Measurements from ENCODE around the gene RPGR. TPM values are rescaled to one million over a fixed set of nuclear protein-coding genes. Genes with fewer than 3 reads are reported as not detected.
A peak's percentile ranks its signal among the peaks of the same experiment; 100 is the strongest.

Gene RPGR
- polyA plus RNA-seq, 6 donors from 2014 or later = 0.05 to 8.5 (median 6.8) TPM

DNA sequence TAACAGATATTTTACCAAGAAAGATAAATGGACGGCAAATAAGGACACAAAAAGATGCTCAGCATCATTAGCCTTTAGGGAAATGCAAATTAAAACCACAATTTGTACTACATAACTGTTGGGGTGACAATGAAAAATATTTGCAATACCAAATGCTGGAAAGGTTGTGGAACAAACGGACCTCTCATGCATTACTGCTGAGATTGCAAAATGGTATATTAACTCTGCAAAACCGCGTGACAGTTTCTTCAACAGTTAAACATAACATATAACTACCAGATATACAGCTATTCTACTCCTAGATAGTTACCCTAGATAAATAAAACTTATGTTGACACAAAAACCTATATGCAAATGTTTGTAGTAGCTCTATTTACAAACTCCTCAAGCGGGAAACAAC, 18.8 kb upstream of the RPGR start:
- H3K9me3 Mint-ChIP-seq = peaks cover 0 to 6% (median 0%) of the 10 kb centered on the region in 7 donors
- H3K27me3 Mint-ChIP-seq = peaks cover 14 to 29% (median 17%) of the 10 kb centered on the region in 3 donors
- no peak for ATAC-seq (ENCODE audit: low read depth in 2 of 2)
- DNase-seq = no peak
- H3K36me3 Mint-ChIP-seq = no peaks in the 10 kb centered on the region
- no peaks in the 10 kb centered on the region for H3K4me1 Mint-ChIP-seq
- H3K4me3 Mint-ChIP-seq = no peak overlapping the region
- H3K27ac Mint-ChIP-seq = no peak overlapping the region

DNA sequence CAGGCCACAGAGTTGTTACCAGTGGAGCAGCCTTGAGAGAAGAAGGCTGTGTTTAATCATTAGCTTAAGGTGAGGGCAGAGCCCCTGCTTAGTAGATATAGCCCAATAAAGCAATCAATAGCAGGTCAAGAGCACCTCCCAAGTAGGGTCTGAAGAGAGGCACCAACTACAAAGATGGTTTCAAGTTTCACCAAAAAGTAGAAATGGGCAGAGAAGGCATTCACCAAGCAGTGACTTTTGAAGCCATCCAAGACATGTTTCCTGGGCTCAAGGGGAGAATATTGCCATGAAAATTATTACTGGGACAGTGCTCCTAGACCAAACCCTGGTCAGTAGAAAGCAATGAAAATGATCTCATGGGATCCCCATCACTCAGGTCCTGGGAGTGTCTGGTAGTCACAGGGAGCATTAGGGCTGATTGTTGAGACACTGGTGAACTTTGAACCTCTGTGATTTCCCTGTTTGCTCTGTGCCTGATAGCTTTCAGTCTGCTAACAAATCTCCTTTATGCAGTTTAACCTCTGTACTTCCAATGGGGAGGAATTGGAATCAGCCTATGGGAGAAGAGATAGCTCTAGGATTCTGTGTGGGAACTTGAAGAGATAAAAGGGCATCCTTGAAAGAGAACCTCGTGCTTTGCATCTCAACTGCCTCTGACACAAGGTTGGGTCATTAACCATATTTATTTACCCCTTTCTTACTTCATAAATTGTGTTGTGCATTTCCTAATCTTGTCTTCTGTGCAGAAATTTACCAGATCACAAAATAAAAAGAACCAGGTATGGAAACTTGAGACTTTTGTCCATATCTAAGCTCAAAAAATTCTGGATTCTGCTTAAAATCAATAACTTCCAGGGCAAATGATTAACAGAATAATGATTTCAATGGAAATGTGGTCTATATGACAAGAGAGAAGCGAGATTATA, 15.8 kb upstream of the RPGR start:
- H3K27me3 Mint-ChIP-seq = peaks cover 0 to 11% (median 4%) of the 10 kb centered on the region in 3 donors
- no peak overlapping the region for H3K27ac Mint-ChIP-seq
- H3K9me3 Mint-ChIP-seq = peaks cover 0 to 7% (median 0%) of the 10 kb centered on the region in 7 donors
- H3K4me1 Mint-ChIP-seq = no peaks in the 10 kb centered on the region
- no peaks in the 10 kb centered on the region for H3K36me3 Mint-ChIP-seq
- ATAC-seq (ENCODE audit: low read depth in 2 of 2) (no peak), DNase-seq (no peak)
- no peak overlapping the region for H3K4me3 Mint-ChIP-seq

DNA sequence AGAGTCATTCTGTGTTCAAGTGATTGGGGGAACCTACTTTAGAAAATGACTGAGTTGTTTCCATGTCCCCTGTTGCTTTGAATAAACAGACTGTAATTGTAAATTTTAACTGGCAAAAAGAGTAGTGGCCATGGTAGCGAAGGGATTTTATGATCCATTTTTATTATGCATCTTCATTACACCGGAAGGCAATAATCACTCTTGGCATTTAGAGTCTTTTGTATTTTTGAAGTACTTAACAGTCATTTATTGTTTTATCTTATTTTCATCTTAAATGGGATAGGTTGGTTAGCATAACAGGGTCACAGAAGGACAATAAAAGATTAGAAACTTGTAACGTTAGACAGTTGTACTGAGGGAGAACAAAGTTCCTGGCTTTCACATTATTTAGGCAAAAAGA, 14.1 kb upstream of the RPGR start:
- peak overlapping the region in 1 of 6 donors; percentile 64 for H3K27ac Mint-ChIP-seq
- peaks cover 0 to 7% (median 0%) of the 10 kb centered on the region in 7 donors for H3K9me3 Mint-ChIP-seq
- peaks cover 0 to 11% (median 4%) of the 10 kb centered on the region in 3 donors for H3K27me3 Mint-ChIP-seq
- DNase-seq = no peak
- no peaks in the 10 kb centered on the region for H3K36me3 Mint-ChIP-seq
- peaks cover 0 to 5% (median 4%) of the 10 kb centered on the region in 3 donors for H3K4me1 Mint-ChIP-seq
- ATAC-seq (ENCODE audit: low read depth in 2 of 2) = no peak
- H3K4me3 Mint-ChIP-seq = no peak overlapping the region

- H3K9me3 Mint-ChIP-seq = peaks cover 0 to 7% (median 0%) of the 10 kb centered on the region in 7 donors
- no peak for DNase-seq
- no peaks in the 10 kb centered on the region for H3K27me3 Mint-ChIP-seq
- ATAC-seq (ENCODE audit: low read depth in 2 of 2) = no peak
- H3K4me3 Mint-ChIP-seq = no peak overlapping the region
- H3K36me3 Mint-ChIP-seq = no peaks in the 10 kb centered on the region
- H3K4me1 Mint-ChIP-seq = peaks cover 0 to 5% (median 4%) of the 10 kb centered on the region in 3 donors
- H3K27ac Mint-ChIP-seq = peak overlapping the region in 2 of 6 donors; percentile 57 to 71
Measured at GRCh38 chrX:38336538-38337240, 9.4 kb upstream of the RPGR start.

DNA sequence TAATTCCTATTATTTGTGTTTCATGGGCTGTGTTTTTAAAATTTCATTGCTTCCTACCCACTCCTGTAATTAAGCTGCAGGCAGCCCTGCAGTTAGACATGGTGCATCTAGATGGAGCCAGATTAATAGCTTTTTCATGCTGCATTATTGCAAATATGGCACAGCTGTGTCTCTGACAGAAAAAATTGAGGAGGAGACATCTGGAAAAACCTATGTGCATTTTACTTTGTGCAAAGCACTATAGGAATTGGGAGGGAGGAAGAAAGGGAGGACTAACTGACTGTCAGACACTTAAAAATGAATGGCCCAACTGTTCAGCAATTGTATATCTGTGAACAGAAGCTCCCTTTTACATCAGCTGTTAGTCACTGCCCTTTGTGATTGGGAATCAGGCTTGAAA, 8.1 kb upstream of the RPGR start:
- DNase-seq (no peak), ATAC-seq (ENCODE audit: low read depth in 2 of 2) (no peak)
- Mint-ChIP-seq H3K27me3 (no peaks in the 10 kb centered on the region), H3K4me3 (no peak overlapping the region), H3K27ac (no peak overlapping the region), H3K36me3 (no peaks in the 10 kb centered on the region), H3K9me3 (no peaks in the 10 kb centered on the region), H3K4me1 (peaks cover 0 to 5% (median 4%) of the 10 kb centered on the region in 3 donors)

- no peaks in the 10 kb centered on the region for H3K36me3 Mint-ChIP-seq
- no peaks in the 10 kb centered on the region for H3K27me3 Mint-ChIP-seq
- no peaks in the 10 kb centered on the region for H3K9me3 Mint-ChIP-seq
- no peak overlapping the region for H3K27ac Mint-ChIP-seq
- no peak for ATAC-seq (ENCODE audit: low read depth in 2 of 2)
- DNase-seq = no peak
- no peak overlapping the region for H3K4me3 Mint-ChIP-seq
- peaks cover 3 to 8% (median 7%) of the 10 kb centered on the region in 3 donors for H3K4me1 Mint-ChIP-seq
Measured at GRCh38 chrX:38332505-38332904, 5.2 kb upstream of the RPGR start.

GRCh38 chrX:38327775-38328081, 419 bp upstream of the RPGR start:
- no peak for DNase-seq
- no peaks in the 10 kb centered on the region for H3K27me3 Mint-ChIP-seq
- no peaks in the 10 kb centered on the region for H3K36me3 Mint-ChIP-seq
- ATAC-seq (ENCODE audit: low read depth in 2 of 2) = peak; percentile 0 to 3
- peaks cover 0 to 2% (median 0%) of the 10 kb centered on the region in 7 donors for H3K9me3 Mint-ChIP-seq
- H3K4me3 Mint-ChIP-seq = peak overlapping the region; percentile 90 to 97 (median 94)
- H3K4me1 Mint-ChIP-seq = peaks cover 14 to 19% (median 19%) of the 10 kb centered on the region in 3 donors
- peak overlapping the region; percentile 63 to 100 (median 99) for H3K27ac Mint-ChIP-seq

- Mint-ChIP-seq H3K4me1 (peaks cover 14 to 19% (median 19%) of the 10 kb centered on the region in 3 donors), H3K27me3 (no peaks in the 10 kb centered on the region), H3K36me3 (no peaks in the 10 kb centered on the region), H3K27ac (peak overlapping the region; percentile 29 to 100 (median 98)), H3K9me3 (peaks cover 0 to 2% (median 0%) of the 10 kb centered on the region in 7 donors), H3K4me3 (peak overlapping the region in 7 of 8 donors; percentile 91 to 97 (median 95))
- DNase-seq = no peak
- ATAC-seq (ENCODE audit: low read depth in 2 of 2) = no peak
Measured at GRCh38 chrX:38326086-38326485, 1.2 kb downstream of the RPGR start.

- Mint-ChIP-seq H3K27ac (no peak overlapping the region), H3K9me3 (peaks cover 0 to 2% (median 0%) of the 10 kb centered on the region in 7 donors), H3K36me3 (peaks cover 0 to 5% of the 10 kb centered on the region in 2 donors), H3K4me3 (no peak overlapping the region), H3K4me1 (peaks cover 0 to 4% (median 4%) of the 10 kb centered on the region in 3 donors), H3K27me3 (no peaks in the 10 kb centered on the region)
- ATAC-seq (ENCODE audit: low read depth in 2 of 2) = no peak
- no peak for DNase-seq
Measured at GRCh38 chrX:38320819-38321218, 6.5 kb downstream of the RPGR start.

DNA sequence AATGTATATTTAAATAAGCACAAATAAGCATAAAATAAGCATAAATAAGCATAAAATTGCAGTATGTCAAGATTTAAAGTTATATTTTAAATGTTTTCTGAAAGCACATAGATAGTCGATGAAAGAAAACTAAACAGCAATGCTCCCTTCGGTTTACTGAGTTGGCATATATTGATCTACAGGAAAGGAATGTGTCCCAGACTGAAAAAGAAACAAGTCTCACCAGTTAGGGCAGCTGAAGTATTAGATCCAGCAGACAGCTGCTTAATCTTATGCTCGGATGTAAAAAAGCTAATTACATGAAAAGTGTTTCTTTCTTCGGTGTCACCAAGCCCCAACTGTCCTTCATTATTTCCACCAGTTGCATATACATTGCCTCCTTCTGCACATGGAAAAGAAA, 8.7 kb downstream of the RPGR start:
- H3K4me3 Mint-ChIP-seq = no peak overlapping the region
- no peaks in the 10 kb centered on the region for H3K27me3 Mint-ChIP-seq
- ATAC-seq (ENCODE audit: low read depth in 2 of 2) = no peak
- DNase-seq = no peak
- H3K9me3 Mint-ChIP-seq = peaks cover 0 to 2% (median 0%) of the 10 kb centered on the region in 7 donors
- no peak overlapping the region for H3K27ac Mint-ChIP-seq
- peaks cover 6 to 8% of the 10 kb centered on the region in 2 donors for H3K36me3 Mint-ChIP-seq
- H3K4me1 Mint-ChIP-seq = peaks cover 0 to 3% (median 0%) of the 10 kb centered on the region in 3 donors

DNA sequence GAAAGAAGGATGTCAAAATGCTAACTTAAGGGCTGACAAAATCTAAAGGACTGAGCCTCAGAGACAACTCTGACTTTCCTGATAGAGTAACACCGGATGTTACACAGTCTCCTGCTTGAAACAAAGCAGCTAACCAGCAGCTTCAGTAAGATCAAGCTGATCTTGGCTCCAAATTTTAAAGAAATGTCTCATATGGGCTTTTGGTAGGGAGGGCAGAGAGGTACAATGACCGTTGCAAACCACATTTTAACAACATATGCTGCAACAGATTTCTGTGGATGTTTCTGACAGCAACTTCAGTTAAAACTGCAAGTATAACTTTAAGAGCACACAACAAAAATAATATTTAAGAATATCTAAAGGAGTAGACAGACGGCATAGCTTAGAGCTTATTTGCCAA, 9.1 kb downstream of the RPGR start:
- no peak for DNase-seq
- peaks cover 0 to 2% (median 0%) of the 10 kb centered on the region in 7 donors for H3K9me3 Mint-ChIP-seq
- H3K27me3 Mint-ChIP-seq = no peaks in the 10 kb centered on the region
- no peak overlapping the region for H3K4me3 Mint-ChIP-seq
- ATAC-seq (ENCODE audit: low read depth in 2 of 2) = no peak
- H3K4me1 Mint-ChIP-seq = no peaks in the 10 kb centered on the region
- H3K36me3 Mint-ChIP-seq = peaks cover 6 to 8% of the 10 kb centered on the region in 2 donors
- no peak overlapping the region for H3K27ac Mint-ChIP-seq

DNA sequence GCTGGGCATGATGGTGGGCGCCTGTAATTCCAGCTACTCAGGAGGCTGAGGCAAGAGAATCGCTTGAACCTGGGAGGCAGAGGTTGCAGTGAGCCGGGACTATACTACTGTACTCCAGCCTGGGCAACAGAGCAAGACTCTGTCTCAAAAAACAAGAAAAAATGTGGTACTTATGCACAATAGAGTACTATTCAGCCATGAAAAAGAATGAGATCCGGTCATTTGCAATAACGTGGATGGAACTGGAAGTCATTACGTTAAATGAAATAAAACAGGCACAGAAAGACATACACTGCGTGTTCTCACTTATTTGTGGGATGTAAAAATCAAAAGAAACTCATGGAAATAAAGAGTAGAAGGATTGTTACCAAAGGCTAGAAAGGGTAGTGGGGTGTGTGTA, 12.1 kb downstream of the RPGR start:
- Mint-ChIP-seq H3K27me3 (no peaks in the 10 kb centered on the region), H3K36me3 (peaks cover 6 to 14% of the 10 kb centered on the region in 2 donors), H3K4me1 (no peaks in the 10 kb centered on the region), H3K4me3 (no peak overlapping the region), H3K9me3 (peaks cover 0 to 2% (median 0%) of the 10 kb centered on the region in 7 donors), H3K27ac (no peak overlapping the region)
- no peak for ATAC-seq (ENCODE audit: low read depth in 2 of 2)
- no peak for DNase-seq

- Mint-ChIP-seq H3K27me3 (no peaks in the 10 kb centered on the region), H3K27ac (no peak overlapping the region), H3K36me3 (peaks cover 6 to 14% of the 10 kb centered on the region in 2 donors), H3K9me3 (peaks cover 0 to 2% (median 0%) of the 10 kb centered on the region in 7 donors), H3K4me1 (no peaks in the 10 kb centered on the region), H3K4me3 (no peak overlapping the region)
- DNase-seq (no peak), ATAC-seq (ENCODE audit: low read depth in 2 of 2) (no peak)
Measured at GRCh38 chrX:38313190-38313589, 14.1 kb downstream of the RPGR start.
